Vagina (tissue), 2 donors: Measurements from ENCODE around the gene CRLF1.

Source experiments
- POLR2A ChIP-seq, 2 donors: fragments of 450-650 bp; IDR thresholded peaks; one replicate each; pipeline ENCODE4 v1.6.1; 2017; ENCODE audit warnings: antibody characterized with exemption in 2 of 2, mild to moderate bottlenecking in 2 of 2, moderate library complexity in 2 of 2
- POLR2AphosphoS5 ChIP-seq, 2 donors: sonication (generic); formaldehyde crosslinking; IDR thresholded peaks; one replicate each; pipeline ENCODE4 v1.9.0; 2017; ENCODE audit warnings: antibody characterized with exemption in 2 of 2, mild to moderate bottlenecking in 2 of 2, low read depth in 1 of 2; ENCODE audit not compliant: insufficient read depth in 1 of 2
- TF ChIP-seq, protein P1 (sequence below), 3 experiments: fragments of 450-650 bp in 2 of 3; fragments of 200-600 bp in 1 of 3; sonication (generic) in 1 of 3; IDR thresholded peaks; one replicate each; pipeline ENCODE4 v1.5.1; 2017 to 2019; ENCODE audit warnings: antibody characterized with exemption in 3 of 3, mild to moderate bottlenecking in 2 of 3, moderate library complexity in 2 of 3

DNA sequence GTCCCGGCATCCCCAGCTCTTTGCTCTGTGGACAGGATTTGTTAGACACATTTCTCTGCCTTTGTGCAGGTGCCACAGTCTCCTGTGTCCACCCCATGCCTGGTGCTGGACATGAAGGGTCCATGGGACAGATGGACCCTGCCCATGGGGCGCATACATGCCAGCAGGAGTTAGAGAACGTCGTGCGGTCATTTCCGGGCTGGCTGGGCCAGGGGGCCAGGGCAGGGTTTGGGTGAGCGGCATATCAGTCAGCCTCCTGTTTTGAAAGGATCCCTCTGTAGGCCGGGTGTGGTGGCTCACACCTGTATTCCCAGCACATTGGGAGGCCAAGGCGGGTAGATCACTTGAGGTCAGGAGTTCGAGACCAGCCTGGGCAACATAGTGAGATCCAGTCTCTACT lies 41.2 kb upstream of the CRLF1 start:
- TF ChIP-seq, protein P1, sequence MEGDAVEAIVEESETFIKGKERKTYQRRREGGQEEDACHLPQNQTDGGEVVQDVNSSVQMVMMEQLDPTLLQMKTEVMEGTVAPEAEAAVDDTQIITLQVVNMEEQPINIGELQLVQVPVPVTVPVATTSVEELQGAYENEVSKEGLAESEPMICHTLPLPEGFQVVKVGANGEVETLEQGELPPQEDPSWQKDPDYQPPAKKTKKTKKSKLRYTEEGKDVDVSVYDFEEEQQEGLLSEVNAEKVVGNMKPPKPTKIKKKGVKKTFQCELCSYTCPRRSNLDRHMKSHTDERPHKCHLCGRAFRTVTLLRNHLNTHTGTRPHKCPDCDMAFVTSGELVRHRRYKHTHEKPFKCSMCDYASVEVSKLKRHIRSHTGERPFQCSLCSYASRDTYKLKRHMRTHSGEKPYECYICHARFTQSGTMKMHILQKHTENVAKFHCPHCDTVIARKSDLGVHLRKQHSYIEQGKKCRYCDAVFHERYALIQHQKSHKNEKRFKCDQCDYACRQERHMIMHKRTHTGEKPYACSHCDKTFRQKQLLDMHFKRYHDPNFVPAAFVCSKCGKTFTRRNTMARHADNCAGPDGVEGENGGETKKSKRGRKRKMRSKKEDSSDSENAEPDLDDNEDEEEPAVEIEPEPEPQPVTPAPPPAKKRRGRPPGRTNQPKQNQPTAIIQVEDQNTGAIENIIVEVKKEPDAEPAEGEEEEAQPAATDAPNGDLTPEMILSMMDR (IDR thresholded peaks at IDR 0.05): no peak
- TF ChIP-seq POLR2A (IDR thresholded peaks at IDR 0.05): no peak
- no peak for TF ChIP-seq POLR2AphosphoS5 (IDR thresholded peaks at IDR 0.05; ENCODE audit: insufficient read depth in 1 of 2, low read depth in 1 of 2)
